HG03135 (cell line): ENCODE data around the gene SOX6.
"Not testable (repeated sequence)": the region's sequence is repeated elsewhere in the genome, so short reads cannot be mapped to it uniquely, and the experiment has no call there.

Experiments
- ATAC-seq: cut with Tn5 transposase; IDR thresholded peaks from one replicate; pipeline ENCODE4 v1.9.1; 2021; ENCODE audit warnings: mild to moderate bottlenecking, moderate library complexity; ENCODE audit not compliant: unreplicated experiment

SOX6 gene

DNA sequence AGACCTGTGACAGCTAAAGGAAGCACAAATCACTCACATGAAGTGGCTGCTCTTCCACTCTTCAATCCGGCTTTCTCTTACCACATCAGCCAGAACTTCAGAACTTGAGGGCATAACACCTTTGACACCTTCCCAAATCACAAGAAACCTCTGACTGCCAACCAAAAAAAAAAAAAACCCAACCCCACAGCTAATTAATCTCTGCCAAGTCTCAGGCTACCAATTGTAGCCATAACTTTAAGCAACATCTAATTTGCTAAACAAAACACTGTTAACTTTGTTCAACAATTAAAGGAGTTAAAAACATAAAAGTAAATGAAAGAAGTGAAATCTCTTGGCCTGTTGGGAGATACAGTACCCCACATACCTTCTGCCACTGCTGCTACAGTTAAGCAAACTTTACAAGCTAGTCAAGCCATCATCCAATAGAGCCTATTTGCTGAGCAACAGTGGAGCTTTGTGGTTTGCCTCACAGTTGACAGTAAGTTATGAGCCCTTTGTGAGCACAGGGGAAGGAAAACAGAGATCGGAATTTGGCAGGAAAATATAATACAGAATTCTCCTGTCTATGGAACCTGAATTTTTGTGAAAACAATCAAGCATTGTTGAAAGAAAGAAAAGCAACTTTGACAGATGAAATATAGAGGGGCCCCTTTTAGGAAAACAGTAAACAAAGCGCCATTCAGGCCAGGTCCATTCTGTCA lies at the start of gene SOX6:
TSS of gene SOX6 (minus strand) at position 490 of the 704 bp plus-strand sequence. CDS start 15,298 bp downstream, outside the sequence.
- ATAC-seq = no peak

- no peak for ATAC-seq
These were observed 48.5 kb upstream of the SOX6 start for GRCh38 chr11:16404781-16405285.

GRCh38 chr11:16403851-16404250 lies 47.5 kb upstream of the SOX6 start:
- no peak for ATAC-seq

- no peak for ATAC-seq
These were observed 47.1 kb upstream of the SOX6 start for GRCh38 chr11:16403448-16403803.

DNA sequence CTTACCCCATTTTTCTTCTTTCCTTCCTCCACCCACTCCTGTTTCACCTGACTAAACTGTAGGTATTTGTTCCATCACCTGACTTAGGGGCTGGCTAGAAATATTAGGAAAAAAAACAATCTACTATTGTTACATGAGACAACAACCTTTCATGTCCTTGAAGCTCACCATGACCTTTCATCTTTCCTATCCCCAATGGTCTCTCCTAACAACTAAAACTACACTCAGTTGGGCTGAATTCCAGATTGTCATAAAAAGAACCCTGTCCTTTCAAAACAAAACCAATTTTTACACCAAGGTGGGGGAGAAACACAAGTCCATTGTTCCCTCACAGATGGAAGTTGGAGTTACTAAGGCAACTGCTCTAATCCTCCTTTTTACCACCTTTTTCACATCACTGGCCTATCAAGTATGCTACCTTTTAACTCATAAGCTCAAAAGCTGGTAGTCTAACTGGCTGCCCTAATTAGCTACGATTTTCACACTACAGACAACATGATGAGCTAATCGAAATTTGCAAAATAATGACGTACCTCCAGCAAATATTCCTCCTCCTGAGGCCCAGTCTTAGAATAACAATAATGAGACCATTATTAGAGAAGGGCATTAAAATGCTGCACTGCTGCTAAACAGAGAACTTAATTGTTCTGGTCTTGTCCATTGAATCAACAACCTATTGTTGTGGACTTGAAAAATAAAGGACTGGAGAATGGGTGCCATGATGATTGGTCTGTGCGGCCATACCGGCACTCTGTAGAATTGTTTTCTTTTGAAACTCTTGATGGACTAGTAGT lies 46.5 kb upstream of the SOX6 start:
- ATAC-seq = no peak

DNA sequence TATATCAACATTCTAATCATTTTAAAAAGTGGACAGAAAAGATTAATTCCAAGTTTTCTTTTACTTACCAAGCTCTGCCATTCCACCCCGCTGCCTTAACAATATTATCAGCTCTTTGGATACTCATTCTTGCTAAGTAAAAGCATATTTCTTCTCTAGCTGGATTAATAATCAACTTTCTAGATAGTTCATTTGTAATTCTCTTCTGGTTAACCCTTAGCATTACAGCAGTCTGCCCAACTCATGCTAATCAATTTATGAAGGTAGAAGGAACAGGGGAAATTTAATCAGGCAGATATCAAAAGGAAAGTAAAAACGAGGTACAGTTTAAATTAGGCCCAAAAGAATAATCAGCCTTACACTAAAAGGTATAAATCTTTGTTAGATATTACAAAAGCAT lies 41.0 kb upstream of the SOX6 start:
- ATAC-seq = no peak

DNA sequence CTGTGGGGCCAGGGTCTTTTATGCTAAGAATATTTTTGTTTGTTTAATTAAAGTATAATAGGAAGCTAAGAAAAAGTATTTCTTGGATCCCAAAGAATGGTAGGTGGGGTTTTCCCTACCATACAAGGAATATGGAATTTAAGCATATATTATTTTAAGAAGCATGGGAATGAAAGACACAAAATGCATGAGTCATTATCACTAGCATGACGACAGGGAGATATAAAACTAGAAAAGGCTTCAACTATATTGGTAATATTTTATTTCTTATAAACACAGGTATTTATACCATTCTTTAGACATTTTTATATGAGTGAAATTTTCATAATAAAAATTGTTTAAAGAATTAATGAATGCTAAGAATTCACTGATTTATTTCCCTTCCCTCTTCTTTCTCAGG lies 39.3 kb upstream of the SOX6 start:
- ATAC-seq = no peak

GRCh38 chr11:16394947-16395346 lies 38.6 kb upstream of the SOX6 start:
- ATAC-seq = no peak

DNA sequence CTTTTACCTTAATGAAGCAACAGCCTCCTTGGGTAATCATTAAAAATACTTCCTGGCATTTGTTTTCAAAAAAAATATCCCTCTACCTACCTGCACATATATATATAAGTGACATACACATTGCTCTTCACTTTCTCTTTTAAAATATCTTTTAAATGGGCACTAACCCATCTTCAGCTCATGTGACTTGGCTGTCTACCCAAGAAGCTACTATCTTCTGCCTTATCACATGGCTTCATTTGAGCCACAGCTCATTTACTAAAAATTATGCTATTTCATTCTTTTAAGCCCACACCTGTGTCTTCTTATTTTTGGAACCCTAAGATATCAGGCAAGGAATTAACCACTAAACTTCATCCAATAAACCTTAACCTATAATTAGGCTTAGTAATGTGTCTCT lies 37.0 kb upstream of the SOX6 start:
- no peak for ATAC-seq

GRCh38 chr11:16392616-16393015 lies 36.3 kb upstream of the SOX6 start:
- ATAC-seq = no peak

- ATAC-seq = not testable (repeated sequence)
These were observed 34.5 kb upstream of the SOX6 start for GRCh38 chr11:16390826-16391225.

GRCh38 chr11:16385099-16385498 lies 28.8 kb upstream of the SOX6 start:
- ATAC-seq = no peak

GRCh38 chr11:16382638-16383380 lies 26.5 kb upstream of the SOX6 start:
- ATAC-seq = no peak

DNA sequence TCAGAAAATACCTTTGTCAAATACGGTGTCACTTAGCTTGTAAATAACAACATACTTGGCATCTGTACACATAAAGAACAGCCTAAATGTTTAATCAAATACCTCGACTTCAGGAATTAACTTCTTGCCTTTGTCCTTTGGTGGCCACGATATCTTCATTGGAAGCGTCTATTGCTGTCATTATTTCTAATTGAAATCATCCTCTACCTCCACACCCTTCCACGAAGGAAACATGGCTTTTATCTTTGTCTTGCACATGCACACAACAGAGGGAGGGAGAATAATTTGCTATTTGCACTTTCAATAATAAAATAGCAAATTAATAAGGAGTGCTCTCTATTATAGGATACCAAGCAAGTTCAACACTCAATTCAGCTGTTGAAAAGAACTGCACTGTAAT lies 25.8 kb upstream of the SOX6 start:
- no peak for ATAC-seq

DNA sequence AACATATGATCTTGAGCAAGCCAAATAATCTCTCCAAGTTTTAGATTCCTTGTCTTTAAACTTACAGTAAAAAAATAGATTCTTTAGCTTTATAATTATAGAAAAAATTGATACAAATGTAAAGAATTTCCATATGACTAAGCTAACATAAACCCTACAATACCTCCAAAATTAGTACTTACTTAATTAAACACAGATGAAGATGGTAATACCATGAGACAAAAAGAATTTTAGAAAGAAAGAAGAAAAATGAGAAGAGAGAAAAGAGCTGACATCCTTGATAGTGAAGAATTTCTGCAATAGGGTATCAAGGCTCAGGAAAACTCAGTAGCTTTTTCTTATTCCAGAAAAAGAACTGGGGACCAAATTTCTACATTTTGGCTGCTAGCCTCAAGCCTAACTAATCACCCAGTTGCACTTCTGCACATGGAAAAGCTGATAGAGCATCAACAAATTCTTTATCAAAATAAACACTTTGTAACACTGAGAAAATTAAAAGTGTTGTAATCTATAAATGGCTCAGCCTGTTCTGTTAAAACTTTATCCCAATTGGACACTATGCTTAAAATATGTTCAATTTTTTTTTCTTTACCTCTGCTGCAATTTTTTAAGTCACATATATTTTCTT lies 24.7 kb upstream of the SOX6 start:
- ATAC-seq = no peak

DNA sequence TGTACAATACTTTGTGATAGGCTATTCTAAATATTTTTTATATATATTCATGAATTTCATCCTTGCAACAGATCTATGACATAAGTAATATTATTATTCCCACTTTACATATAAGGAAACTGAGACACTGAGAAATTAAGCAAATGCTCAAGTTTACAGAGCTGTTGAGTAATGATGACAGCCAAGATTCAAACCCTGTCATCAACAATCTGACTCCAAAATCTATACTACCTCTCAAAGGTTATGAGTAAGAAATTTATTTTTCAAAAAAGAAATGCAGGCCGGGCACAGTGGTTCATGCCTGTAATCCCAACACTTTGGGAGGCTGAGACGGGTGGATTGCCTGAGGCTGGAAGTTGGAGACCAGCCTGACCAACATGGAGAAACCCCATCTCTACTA lies 22.6 kb upstream of the SOX6 start:
- ATAC-seq = no peak

- ATAC-seq = no peak
These were observed 21.4 kb upstream of the SOX6 start for GRCh38 chr11:16377746-16378145.

- ATAC-seq = not testable (repeated sequence)
These were observed 19.3 kb upstream of the SOX6 start for GRCh38 chr11:16375664-16376063.

DNA sequence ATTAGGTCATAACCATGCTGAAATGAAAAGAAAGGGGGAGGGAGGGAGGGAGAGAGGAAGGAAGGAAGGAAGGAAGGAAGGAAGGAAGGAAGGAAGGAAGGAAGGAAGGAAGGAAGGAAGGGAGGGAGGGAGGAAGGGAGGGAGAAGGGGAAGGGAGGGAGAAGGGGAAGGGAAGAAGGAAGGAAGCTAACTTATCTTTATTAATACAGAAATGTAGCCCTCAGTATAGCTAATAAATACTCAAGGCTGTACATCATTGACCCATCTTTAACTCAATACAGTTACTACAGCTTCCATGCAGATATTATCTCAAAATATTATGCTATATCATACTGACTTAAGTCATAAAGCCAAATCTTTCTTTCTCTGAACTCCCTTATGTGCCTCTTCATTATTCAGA lies 17.4 kb upstream of the SOX6 start:
- ATAC-seq = no peak

- ATAC-seq = no peak
These were observed 16.0 kb upstream of the SOX6 start for GRCh38 chr11:16372355-16372754.

DNA sequence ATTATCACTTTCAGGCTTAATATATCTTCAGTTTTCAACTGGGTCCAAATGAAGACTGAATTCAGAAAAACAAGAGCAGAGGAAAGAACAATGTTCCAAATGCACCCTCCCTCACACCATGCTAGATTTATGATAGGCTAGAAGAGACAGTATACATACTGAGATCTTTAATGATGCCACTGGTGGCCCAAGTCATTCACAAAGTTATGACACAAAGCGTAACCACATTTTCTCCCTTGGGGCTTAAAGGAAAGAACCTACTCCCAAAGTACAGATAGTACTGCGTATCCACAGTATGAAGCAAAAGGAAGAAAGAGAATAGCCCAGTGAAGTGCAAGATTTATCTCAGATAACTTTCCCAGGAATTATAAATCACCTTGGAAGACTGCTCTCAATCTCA lies 10.9 kb upstream of the SOX6 start:
- no peak for ATAC-seq
